HG02852 (cell line): ENCODE data around the gene CRIP2.

Experiments
- ATAC-seq: cut with Tn5 transposase; IDR thresholded peaks from one replicate; pipeline ENCODE4 v1.9.1; 2021; ENCODE audit warnings: mild to moderate bottlenecking, moderate library complexity; ENCODE audit not compliant: unreplicated experiment

The CRIP2 gene

DNA sequence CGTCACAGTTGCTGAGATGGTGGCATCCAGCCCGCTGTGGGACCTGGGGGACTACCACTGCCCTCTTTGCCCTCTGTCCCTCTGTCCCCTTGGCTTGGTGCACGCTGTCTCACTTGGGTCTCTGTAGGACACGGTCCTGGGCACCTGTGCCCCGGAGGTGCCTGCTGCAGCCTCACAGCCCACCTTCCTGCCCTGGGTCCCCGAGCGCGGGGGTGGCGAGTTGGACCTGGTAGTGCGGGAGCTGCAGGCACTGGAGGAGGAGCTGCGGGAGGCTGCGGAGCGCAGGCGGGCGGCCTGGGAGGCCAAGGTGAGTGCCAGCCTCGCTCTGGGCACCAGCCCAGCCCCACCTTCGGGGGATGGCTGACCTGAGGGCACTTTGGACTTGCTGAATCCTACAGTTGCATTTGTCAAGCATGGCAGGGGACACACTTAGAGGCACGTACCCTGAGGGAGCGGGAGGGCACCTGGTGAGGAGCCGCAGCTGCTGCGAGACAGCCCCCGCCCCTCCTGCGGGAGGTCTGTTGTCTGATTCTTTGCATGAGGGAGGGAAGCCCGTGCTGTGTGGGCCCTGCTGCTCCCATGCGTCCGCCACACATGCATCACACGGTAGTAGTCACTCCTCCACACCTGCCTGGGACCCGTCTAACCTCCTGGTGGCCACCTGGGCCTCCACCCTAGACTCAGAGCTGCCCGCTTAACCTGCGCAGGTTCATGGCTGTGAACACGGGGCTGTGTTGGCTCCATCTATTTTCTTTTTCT is 23.2 kb downstream of the CRIP2 start:
- ATAC-seq: no peak

DNA sequence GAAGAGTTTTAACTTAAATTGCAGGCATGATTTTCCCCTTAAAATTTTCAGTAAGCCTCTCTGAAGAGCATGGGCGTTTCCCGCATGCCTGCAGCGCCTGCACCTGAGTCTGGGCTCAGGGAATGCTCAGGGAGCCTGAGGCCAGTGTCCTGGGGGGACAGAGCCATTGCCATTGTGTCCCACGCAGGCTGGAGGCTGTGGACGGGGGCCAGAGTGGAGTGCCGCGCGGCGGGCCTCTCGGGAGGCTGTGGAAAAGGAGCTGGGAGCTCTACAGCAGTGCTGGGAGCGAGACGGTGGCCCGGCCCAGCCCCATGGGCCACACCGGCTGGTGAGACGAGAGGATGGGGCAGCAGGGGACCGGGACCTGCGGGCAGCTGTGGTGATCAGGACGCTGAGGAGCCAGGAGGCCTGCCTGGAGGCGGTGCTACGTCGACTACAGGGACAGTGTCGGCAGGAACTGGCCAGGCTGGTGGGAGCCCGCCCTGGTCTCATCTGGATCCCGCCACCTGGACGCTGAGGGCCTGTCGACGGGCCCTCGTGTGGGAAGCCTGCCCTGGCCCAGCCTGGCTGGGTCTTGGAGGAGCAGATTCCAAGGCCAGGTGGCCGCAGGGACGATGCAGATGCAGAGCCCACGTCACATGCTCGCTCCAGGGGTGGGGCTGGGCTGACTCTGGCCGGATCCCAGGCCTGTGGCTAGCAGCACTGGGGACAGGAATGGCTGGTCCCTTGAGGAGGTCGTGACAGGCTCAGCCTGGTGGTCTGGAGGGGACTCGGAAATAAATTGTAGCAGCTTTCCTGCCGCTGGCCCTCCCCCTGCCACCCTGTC is 24.0 kb downstream of the CRIP2 start:
- ATAC-seq: no peak

DNA sequence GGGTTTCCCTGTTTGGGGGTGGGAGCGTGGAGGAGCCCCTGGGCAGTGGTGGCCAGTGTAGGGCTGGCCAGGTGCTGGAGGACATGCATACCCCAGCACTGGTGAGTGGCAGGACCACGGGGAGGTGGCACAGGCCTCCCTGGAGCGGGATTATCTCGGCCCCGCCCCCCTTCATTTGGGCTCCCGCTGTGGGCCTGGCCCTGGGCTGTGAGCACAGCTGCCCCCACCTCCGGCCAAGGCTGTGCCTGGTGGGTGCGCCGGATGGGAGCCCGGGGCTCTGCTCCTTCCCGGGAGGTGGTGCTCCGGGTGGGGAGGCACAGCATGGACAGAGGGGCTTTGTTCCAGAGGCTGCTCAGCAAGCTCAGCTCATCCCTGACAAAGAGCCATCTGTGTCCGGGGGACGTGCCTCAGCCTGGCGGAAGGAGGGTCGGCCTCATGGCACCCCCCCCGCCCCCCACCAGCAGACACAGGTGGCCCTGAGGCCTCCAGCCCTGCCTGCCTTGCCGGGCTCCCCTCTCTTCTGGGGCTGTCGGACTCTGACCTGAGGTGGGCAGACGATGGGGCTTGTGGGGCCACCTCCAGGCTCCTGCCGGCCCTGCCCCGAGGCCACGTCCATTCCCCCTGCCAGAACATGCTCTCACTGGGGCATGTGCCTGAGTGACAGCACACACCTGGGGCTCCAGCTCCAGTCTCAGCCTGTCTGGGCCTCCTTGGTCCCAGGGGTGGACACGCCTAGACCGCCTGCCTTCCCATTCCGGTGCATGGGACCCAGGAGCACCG is 24.8 kb downstream of the CRIP2 start:
- ATAC-seq: no peak

DNA sequence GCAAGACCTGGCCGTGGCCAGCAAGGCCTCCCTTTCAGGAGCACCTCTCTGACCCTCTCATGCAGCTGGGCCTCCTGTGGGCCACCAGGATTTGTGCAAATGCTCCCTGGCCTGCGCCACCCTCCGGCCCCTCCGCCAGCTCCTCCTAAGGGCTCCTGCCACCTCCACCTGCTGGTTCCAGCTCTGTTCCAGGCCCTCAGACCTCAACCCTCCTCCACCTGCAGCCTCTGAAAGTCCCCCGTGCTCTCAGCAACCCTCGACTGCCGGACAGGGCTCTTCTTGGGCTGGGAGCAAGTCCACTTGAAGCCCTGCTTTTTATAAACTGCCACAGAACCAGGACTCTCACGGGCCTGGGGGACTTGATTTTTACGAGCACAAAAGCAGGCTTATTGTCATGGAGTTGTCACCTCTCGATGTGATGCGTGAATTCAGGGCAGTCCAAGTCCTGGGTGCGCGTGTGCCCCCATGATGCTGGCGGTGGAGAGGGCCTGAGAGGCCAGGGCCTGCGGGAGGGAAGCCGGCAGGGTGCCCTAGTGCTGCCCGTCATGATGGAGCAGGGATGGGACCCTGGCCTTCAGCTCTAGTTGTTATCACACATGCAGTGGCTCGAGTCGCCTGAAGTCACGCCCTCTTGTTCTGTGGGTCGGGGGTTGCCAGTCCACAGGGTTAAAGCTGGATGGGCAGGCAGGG is 25.6 kb downstream of the CRIP2 start:
- ATAC-seq: no peak

DNA sequence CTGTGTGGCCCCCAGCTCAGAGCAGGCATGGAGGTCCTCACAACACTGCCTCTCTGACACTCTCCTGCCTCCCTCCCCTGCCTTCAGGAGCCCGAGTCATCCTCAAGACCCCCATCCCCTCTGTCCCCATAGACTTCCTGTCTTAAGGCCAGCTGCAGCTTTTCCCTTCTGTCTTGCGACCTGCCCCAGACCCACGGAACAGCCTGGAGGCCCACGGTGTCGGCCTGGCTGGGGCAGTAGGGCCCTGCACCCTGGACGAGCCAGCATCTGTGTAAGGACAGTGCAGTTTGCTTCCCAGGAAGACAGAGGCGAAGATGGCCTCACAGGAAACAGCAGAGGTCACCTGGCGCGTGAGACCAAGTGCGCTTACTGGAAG is 26.1 kb downstream of the CRIP2 start:
- no peak for ATAC-seq

DNA sequence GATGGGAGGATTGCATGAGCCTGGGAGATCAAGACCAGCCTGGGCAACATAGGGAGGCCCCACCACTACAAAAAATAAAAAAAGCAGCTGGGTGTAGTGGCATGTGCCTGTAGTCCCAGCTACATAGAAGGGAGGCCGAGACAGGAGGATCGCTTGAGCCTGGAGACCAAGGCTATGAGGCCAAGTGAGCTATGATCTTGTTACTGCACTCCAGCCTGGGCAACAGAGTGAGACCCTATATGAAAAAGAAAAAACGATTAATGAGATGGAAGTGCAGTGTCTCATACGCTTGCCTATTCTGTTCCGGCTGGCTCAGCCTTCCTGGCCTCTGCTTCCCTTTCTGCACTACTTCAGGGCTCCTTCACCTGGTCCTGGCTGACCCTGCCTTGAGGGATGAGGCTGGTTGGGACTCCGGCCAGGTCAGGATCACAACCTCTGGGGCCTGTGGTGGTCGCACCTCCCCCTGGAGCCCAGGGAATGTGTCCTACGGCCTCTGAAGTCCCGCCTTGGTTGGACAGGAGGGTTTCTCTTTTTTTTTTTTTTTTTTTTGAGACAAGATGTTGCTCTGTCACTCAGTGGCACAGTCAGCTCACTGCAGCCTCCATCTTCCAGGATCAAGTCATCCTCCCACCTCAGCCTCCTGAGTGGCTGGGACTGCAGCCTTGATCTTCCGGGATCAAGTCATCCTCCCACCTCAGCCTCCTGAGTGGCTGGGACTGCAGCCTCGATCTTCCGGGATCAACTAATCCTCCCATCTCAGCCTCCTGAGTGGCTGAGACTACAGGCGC is 27.1 kb downstream of the CRIP2 start:
- ATAC-seq: no peak

DNA sequence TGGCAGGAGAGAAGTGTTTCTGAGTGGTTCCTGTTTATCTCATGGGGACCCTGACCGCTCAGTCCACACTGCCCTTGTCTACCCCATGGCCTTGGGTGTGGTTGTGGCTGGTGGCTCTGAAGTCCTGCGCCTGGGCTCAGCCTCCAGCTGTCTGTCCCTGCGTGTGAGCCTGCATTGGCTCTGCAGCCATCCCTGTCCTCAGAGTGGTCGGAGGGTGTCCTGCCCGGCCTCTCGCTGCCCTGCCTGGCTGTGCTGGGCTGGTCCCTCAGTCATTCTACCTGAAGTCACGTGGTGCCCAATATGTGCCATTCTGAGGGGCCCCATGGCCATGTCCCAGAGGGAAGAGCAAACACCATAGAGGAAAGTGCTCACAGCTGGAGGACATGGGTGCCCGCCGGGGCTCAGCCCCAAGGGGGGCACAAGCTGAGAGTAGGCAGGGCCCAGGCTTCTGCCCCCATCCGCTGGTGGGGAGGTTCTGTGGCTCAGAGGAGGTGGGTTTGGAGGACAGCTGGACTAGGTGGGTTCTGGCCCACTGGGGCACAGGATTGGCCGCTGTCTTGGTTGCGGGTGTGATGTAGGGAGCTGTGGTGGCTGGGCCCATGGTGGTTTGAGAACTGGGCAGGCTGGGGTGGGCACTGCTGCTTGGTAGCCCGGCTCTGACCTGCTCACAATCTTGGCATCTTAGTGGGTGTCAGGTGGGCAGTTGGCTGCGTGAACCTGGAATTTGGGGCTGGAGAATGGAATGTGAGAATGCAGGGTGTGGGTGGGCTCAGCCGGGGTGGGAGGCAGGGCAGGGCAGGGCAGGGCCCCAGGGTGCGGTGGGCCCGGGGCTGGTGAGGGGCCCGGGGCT is 28.1 kb downstream of the CRIP2 start:
- no peak for ATAC-seq

DNA sequence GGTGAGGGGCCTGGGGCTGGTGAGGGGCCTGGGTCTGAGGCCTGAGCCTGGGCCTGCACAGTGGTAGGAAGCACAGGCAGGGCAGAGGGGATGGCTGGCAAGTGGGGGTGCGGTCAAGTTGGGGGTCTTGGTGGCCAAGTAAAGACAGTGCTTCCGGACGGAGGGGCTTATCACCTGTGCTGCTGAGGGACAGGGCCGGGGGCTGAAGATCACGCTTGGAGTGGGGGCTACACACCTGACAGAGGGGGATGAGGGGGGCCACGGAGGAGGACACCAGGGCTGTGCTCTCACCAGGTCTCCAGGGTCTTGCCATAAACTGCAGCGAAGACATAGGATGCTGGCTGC is 28.6 kb downstream of the CRIP2 start:
- no peak for ATAC-seq

DNA sequence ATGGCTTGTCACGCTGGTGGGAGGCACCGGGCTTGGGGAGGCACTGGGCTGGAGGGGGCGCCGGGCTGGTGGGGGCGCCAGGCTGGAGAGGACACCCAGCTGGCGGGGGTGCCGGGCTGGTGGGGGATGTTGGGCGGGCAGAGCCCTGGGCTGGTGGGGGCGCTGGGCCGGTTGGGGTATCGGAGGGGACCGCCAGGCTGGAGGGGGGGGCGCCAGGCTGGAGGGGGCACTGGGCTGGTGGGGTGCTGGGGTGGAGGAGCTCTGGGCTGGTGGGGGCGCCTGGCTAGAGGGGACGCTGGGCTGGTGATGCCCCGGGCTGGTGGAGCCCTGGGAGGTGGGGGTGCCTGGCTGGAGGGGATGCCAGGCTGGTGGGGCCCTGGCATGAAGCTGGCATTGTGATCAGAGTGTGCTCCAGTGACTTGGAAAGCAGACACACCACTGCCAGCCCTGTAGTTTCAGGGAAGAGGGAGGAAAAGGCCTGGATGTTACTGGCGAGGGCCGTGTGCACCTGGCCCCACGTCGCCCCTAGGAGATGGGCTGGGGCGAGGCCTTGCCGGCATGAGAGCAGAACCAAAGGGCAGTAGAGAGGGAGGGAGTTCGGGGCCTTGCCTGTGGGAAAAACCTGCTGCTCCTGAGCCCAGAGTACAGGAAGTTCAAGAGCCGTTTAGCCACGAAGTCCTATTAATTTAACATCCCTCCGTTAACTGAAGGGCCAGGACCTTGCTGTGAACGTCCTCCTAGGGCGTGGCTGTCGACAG is 29.5 kb downstream of the CRIP2 start:
- no peak for ATAC-seq

DNA sequence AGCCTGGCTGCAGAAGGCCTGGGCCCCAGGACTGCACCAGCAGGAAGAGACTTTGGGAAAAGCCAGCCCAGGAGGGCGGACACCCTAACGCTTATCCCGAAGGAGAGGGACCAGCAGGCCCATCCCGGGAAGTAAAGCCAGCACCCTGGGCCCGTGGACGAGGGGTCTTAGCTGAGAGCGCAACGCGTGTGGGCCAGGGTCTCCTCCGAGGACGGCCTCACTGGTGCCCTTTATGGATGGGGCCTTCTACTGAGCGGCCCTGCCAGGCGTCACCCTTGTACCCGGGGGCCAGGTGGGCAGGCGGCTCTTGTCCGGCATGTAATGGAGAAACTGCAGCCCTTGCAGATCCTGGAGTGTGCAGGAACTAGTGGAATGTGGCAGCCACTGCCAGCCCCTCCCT is 30.5 kb downstream of the CRIP2 start:
- no peak for ATAC-seq

DNA sequence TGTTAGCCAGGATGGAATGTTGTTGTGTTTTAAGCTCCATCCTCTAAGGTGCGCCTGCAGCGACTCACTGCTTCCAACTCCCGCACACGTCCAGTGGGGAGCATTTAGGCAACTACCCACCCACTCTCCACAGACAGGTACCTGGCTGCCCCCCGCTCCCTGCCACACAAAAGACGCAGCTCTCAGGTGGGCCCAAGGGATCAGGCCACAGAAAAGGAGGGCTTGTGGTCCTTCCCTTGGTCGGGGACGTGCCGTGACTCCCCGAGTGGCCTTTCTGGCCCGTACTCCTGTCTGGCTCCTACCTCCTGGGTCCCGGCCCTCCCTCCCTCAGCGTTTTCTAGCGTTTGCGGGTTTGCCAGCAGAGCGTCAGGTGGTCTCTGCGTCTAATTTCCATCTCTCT is 32.6 kb downstream of the CRIP2 start:
- no peak for ATAC-seq

DNA sequence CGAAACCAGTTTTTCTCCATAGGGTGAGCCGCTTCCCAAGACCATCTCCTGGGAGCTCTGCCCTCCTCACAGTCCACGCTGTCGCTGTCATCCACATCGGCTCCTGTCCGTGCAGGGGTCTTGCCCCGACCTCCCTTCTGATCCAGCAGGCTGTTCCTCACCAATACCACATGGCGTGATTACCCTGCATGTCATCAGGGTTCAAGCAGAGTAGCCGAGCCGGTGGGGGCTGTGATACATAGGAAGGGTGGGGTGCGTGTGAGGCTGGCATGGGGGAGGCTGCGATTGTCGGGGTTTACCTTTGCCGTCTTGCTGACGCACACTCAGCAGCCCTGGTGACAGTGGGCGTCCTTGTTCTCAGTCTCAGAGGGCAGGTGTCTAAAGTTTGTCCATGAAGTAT is 33.4 kb downstream of the CRIP2 start:
- ATAC-seq: no peak

DNA sequence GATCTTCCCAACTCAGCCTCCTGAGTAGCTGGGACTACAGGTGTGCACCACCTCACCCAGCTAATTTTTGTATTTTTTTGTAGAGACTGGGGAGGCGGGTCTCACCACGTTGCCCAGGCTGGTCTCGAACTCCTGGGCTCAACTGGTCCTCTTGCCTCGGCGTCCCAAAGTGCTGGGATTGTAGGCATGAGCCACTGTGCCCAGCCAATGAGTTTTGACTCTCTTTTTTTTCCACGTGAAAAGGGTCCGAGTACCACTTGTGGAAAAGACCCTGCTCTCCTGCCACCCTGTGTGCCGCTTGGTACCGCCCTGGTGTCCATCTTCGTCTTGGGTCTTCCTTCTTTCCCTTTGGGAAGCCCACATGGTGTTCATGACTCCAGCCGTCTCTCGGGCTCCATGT is 34.0 kb downstream of the CRIP2 start:
- no peak for ATAC-seq

DNA sequence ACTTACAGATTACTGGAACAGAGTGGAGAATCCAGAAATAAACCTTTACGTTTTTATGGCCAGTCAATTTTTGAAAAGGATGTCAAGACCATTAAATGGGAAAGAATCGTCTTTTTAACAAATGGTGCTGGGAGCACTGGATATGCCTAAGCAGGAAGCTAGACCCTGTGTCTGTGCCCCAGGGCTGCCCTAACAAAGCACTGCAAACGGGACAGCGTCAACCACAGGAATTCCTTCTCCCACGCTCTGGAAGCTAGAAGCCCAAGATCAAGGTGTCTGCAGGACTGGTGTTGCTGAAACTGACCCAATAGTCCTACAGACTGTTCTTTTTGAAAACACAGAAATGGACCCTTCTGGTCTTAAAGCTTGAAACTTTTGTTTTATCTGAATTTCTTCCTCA is 42.5 kb downstream of the CRIP2 start:
- ATAC-seq: no peak

DNA sequence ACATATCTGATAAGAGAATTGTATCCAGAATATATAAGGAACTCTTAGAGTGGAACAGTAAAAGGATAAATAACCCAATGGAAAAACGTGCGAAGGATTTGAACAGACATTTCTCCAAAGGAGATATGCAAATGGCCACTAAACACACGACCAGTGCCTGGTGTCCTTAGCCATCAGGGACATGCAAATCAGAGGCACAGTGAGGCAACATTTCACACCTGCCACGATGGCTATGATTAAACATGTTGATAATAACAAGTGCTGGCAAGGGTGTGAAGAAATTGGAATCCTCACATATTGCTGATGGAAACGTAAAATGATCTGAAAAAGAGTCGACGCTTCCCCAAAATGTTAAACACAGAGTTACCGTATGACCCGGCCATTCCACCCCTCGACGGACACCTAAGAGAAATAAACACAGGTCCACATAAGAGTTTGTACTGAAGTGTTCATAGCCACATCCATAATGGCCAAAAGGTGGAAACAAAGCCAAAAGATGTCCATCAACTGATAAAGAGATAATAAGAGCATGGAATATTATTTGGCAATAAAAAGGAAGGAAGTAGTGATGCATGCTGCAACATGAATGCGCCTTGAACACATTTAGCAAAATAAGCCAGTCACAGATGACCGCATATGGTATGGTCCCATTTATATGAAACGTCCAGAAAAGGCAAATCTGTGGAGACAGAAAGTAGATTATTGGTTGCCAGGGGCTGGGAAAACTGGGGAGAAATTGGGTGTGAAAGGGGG is 45.5 kb downstream of the CRIP2 start:
- no peak for ATAC-seq

DNA sequence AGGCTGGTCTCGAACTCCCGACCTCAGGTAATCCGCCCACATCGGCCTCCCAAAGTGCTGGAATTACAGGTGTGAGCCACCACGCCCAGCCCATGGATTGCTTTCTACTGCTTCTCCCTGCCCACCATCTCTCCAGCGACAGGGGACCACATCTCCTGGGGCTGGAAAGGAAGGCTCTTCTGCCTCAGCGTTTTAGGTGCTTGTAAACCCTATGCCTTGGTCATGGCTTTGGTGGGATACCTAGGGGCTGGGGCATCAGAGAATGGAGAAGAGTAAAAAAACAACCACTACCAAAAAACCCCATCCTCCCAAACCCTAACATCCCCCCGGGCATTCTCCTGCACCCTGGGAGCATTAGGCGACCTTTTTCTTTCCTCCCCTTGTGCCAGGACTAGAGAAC is 50.7 kb downstream of the CRIP2 start:
- no peak for ATAC-seq

DNA sequence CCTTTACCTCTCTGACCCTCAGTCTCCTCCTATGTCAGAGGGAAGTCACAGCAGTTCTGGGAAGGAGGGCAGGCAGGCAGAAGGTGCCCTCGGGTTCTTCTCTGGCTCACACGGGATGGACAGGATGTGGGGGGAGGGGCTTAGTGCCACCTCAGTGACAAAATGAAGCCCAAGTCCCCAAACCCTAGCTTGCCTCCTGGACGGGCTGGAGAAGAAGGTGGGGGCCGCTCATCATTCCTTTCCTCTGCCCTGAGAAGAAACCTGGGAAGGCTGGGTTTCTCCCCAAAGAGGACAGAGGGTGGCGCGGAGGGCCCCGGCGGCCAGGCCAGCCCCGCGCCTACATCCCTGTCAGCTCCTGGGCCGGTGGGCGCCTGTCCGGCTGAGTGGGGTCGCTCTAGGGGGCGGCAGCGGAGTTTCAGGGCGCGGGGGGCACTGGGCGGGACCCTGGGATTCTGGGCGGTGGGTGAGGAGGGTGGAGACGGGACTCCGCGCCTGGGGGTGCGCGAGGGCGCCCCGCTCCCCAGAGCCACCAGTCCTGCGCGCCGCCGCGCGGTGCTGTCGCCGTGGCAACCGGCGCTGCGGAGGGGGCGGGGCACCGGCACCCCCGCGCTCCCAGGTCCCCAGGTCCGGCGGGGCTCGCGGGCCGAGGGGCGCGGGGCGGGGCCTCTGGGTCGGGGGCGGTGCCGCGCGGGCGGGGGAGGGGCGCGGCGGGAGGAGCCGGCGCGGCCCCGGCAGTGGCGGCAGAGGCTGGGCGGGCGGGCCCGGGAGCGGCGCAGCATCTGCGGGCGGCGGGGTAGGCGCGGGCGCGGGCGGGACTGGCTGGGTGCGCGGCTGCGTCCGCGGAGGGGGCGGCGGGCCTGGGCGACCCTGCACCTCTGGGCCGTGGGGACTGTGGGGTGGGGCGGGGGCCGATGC is 51.5 kb downstream of the CRIP2 start, which contains the start of gene TMEM121:
TSS of gene TMEM121 (plus strand) at position 723 of the 915 bp plus-strand sequence. CDS start 2,252 bp downstream, outside the sequence.
- ATAC-seq: no peak
